Measurements from ENCODE around the gene PHOX2B.
"Not testable (repeated sequence)": the region's sequence is repeated elsewhere in the genome, so short reads cannot be mapped to it uniquely, and the experiment has no call there.

PHOX2B gene

GRCh38 chr4:41748074-41748570 is 403 bp downstream of the PHOX2B start:
- DNase-seq (ENCODE audit: low read depth in 2 of 3, low spot score in 2 of 3), result no peak

DNA sequence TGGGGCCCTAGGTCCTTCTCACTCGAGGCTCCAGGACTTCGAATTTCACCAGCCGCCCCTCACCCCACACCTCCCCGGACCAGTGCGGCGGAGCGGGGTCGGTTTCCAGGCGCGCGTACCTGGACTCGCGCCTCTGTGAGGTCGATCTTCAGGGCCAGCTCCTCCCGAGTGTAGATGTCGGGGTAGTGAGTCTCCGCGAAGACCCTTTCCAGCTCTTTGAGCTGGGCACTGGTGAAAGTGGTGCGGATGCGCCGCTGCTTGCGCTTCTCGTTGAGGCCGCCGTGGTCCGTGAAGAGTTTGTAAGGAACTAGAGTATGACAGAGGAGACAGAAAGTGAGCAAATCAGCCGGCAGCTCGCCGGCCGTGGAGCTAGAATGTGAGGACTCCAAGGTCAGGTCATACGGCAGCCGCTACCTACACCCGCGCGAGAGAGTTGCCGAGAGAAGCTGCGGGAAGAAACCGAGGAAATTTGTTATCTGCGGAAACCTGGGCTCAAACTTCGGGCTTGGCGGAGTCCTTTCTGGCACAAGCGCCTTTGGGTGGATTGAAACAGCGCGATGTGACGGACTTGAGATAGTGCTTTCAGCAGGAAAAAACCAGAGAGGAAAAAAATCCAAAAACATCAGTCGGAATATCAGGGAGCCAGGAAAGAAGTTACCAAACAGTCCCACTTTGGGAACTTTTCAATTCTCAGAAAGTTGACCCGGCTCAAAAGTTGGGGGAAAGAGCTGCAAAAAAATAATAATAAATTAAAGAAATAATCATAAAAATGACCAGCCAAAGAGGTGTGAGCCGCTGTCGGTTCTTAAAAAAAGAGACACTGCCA is 1.1 kb downstream of the PHOX2B start:
- no peak for DNase-seq (ENCODE audit: low read depth in 2 of 3, low spot score in 2 of 3)

- no peak for DNase-seq (ENCODE audit: low read depth in 2 of 3, low spot score in 2 of 3)
Measured at GRCh38 chr4:41746440-41747229, 1.9 kb downstream of the PHOX2B start.

DNA sequence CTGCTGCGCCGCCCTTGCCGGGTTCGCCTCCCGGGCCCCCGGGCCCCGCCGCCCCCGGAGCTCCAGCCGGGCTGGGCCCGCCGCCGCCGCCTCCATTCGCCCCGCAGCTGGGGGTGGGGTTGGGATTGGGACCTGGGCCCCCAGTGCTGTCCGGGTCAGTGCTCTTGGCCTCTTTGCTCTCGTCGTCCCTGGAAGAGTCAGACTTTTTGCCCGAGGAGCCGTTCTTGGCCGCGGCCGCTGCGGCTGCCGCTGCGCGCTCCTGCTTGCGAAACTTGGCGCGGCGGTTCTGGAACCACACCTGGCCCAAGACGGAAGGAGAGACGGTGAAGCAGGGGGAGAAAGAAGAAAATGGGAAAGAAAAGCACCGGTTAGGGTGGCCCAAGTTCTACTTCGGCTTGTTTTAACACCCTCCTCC is 2.5 kb downstream of the PHOX2B start:
- no peak for DNase-seq (ENCODE audit: low read depth in 2 of 3, low spot score in 2 of 3)

- no peak for DNase-seq (ENCODE audit: low read depth in 2 of 3, low spot score in 2 of 3)
Measured at GRCh38 chr4:41745292-41746024, 3.1 kb downstream of the PHOX2B start.

- no peak for DNase-seq (ENCODE audit: low read depth in 2 of 3, low spot score in 2 of 3)
Measured at GRCh38 chr4:41744572-41745291, 3.8 kb downstream of the PHOX2B start.

- no peak for DNase-seq (ENCODE audit: low read depth in 2 of 3, low spot score in 2 of 3)
Measured at GRCh38 chr4:41741354-41741753, 7.2 kb downstream of the PHOX2B start.

DNA sequence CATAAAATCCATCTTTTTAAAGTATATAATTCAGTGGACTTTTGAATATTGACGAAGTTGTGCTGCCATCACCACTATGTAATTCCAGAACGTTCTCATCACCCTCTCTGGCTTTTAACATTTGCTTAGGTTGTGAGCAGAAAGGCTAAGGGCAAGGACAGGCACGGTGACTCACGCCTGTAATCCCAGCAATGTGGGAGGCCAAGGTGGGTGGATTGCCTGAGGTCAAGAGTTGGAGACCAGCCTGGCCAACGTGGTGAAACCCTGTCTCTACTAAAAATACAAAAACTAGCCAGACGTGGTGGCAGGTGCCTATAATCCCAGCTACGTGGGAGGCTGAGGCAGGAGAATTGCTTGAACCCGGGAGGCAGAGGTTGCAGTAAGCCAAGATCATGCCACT is 11.0 kb downstream of the PHOX2B start:
- DNase-seq (ENCODE audit: low read depth in 2 of 3, low spot score in 2 of 3), result not testable (repeated sequence)

DNA sequence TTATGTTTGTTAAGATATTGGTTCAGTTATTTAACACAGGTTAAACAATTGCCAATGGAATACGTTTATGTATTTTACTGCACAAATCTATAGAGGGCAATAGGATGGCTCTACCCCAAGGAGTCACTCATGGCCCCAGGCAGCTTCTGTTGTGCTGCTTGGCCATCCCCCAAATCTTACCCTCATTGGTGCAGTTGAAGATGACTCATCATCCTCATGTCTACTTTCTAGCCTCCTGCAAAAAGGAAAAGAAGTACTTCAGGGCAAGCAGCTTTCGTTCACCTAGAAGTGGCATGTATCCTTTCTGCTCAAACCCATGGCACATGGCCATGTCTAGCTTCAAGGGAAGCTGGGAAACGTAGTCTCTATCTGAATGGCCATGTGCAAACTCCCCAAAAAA is 14.2 kb downstream of the PHOX2B start:
- DNase-seq (ENCODE audit: low read depth in 2 of 3, low spot score in 2 of 3), result no peak

DNA sequence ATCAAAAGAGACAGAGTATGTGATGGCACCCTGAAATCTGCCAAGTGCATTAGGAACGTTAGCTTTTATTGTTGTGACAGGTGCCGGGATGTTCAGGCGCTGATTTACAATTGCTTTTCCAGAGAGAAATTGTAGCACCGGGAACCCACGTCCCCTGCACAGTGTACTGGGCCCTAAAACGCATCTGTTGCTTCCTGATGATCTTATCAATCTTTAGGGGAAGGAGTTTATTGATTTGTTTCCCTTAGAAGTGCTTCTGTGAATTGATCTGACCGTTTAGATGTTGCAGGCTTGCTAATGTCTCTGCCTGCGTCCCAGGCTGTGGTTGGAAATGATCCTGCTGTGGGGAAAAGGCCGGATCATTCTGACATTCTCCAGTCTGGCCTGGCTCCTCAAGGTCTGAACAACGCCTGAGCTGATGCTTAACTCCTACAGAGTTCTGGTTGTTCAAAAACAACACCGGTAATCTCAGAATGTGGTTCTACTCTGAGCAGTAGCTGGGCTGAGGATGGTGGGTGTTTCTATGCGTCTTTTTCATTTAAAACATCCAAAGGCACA is 16.9 kb downstream of the PHOX2B start:
- no peak for DNase-seq (ENCODE audit: low read depth in 2 of 3, low spot score in 2 of 3)

DNA sequence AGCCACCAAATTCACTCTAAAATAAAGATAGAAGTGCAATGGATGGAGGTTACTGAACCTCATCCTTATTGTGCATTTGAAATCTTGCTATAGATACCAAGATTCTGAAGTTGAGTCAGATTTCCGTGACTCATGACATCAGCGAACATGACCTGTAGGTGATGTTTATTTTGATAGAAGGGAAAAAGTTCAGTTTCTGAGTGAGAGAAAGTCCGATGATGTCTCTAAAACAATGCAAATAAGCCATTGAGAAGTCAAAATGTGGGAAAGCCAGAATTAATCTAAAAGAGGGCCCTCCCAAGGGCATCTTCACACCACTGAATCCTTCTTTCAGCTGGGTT is 20.0 kb downstream of the PHOX2B start:
- no peak for DNase-seq (ENCODE audit: low read depth in 2 of 3, low spot score in 2 of 3)

- no peak for DNase-seq (ENCODE audit: low read depth in 2 of 3, low spot score in 2 of 3)
Measured at GRCh38 chr4:41727861-41728572, 20.5 kb downstream of the PHOX2B start.

DNA sequence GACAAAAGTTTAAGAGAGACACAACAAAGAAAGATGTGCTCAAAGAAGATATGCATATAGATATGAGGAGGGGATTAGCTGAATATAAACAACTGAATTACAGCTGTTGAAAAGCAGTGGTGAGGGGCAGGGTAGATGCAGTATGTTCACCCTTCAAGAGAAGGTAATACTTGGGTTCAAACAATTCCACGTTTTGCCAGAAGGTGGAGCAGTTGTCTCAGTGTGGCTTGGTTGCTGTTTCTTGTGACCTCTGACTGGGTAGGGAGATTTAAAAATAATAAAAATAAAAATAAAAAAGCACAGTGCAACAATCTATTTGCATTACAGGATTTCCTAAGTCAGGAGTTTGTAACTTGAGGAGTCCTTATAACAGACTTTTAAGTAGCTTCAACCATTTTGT is 23.3 kb downstream of the PHOX2B start:
- no peak for DNase-seq (ENCODE audit: low read depth in 2 of 3, low spot score in 2 of 3)

GRCh38 chr4:41723286-41723685 is 25.2 kb downstream of the PHOX2B start:
- no peak for DNase-seq (ENCODE audit: low read depth in 2 of 3, low spot score in 2 of 3)

DNA sequence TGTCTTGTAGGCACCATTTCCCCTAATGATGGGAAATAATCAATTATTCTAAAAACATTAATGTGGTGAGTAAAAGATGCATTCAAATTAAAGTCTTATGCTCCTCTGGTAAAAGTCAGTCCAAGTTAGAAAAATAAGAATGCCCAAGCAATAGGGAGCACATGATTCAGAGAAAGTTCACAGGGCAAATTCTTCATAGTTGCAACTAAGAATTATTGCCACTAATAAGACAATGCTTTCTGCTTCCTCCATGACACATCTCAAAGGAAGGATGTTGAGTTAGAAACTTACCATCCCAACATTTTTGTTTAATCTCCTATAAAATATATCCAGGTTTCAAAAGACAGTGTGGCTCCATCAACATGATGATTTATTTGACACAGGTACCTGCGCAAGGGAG is 26.3 kb downstream of the PHOX2B start:
- DNase-seq (ENCODE audit: low read depth in 2 of 3, low spot score in 2 of 3), result no peak

DNA sequence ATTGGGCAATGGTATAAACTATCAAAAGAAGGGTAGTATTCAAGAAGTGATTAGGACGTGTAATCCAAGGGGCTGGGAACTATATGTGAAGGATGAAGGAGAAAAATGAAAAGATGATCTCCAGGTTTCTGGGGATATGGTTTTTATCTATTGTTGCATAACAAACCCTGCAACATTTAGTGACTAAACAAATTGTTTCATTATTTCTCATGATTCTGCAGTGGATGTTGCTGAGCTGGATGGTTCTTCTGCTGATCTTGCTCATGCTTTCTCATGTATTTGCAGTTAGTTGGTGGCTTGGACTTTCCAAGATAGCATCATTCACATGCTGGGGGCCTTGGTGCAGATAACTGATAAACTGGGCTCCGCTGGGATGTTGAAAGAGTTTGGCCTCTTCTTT is 29.1 kb downstream of the PHOX2B start:
- DNase-seq (ENCODE audit: low read depth in 2 of 3, low spot score in 2 of 3), result no peak

DNA sequence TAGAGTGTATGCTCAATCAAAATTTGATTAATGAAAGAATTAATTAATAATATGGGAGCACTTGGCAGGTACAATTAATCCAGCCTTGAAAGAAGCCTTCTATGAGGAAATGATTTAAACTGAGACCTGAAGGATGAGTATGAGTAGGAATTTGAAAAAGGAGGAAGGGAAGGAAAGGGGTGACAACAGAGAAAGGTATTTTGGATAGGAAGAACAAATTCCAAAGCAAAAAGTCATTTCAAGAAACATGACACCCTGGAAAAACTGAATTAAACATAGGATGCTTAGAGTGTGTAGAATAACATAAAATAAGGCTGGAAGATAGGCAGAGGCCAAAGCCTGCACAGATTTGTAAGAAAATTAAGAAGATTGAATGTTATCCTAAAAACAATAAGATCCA is 29.6 kb downstream of the PHOX2B start:
- DNase-seq (ENCODE audit: low read depth in 2 of 3, low spot score in 2 of 3), result no peak

DNA sequence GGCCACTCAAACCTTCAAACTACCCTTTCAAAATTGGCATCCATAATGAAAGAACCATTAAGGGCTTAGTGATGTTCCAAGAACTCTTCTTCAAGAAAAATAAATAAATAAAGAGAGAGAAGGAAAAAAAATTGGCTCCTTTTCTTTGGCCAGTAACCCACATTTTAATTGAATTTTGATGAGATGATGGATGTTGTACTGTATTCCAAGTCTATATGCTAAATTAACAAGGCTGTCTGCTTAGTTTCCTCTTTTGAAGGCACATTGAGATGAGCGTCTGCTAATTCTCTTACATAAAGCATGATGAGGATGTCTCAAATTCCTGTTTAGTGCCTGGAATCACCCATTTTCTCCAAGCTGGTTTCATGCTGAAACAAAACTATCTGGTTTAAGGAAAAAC is 33.4 kb downstream of the PHOX2B start:
- DNase-seq (ENCODE audit: low read depth in 2 of 3, low spot score in 2 of 3), result no peak

DNA sequence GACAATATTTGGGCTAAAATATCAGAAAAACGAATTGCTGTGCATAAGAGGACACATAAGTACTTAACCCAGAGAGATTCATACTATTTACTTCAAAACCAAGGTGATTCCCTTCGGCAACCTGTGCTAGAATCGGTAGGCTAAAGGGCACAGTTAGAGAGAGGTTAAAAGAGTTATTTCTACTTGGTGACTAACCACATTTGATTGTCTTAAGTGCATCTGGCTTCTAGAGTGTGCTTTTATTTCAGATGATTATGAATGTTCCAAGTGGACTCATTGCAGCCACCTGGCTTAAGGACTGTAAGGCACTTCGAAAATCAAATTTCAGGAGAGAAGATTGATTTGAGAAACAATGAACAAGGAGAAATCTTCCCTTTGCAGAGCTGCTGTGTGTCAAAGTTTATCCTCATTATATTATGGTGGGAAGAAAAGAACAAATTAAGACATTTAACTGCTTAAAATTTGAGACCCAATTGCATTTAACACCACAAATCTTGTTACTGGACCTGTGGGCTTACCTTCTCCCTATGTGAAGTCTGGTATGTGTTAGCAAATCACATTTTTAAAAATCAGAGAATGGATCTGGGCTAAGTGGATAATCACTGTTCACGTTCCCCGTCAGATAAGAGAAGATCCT is 34.0 kb downstream of the PHOX2B start:
- DNase-seq (ENCODE audit: low read depth in 2 of 3, low spot score in 2 of 3), result no peak

DNA sequence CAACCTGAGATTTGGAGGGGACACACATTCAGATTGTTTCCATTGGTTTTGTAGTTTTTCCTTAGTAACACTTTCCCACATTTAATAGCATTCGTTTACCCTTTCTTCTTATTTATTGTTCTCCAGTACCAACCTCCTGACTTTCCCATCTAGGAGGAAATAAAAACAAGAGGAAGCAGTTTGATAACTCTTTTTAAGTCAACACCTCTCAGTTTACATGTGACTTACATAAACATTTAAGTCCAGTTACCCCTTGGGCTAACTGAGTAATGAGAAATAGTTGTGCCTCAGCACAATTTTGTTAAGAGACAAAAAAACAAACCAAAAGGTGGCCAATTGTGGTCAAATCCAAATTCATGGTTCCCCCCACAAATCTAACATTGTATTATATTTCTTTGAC is 34.8 kb downstream of the PHOX2B start:
- DNase-seq (ENCODE audit: low read depth in 2 of 3, low spot score in 2 of 3), result no peak
